Measurements from ENCODE around the gene MRPL30.

DNA sequence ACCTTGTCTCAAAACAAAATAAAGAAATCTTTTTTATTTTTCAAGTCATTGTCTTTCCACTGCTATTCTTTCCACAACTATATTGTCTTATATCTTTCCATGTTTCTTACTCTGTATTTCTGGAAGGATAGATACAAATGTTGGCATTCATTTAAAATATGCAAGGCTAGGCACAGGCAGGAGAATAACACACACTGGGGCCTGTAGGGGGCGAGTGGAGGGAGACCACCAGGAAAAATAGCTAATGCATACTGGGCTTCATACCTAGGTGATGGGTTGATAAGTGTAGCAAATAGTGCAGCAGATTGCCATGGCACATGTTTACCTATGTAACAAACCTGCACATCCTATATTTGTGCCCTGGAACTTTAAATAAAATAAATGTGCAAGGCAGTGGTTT, 9.6 kb downstream of the MRPL30 start:
- TF ChIP-seq, protein P1, sequence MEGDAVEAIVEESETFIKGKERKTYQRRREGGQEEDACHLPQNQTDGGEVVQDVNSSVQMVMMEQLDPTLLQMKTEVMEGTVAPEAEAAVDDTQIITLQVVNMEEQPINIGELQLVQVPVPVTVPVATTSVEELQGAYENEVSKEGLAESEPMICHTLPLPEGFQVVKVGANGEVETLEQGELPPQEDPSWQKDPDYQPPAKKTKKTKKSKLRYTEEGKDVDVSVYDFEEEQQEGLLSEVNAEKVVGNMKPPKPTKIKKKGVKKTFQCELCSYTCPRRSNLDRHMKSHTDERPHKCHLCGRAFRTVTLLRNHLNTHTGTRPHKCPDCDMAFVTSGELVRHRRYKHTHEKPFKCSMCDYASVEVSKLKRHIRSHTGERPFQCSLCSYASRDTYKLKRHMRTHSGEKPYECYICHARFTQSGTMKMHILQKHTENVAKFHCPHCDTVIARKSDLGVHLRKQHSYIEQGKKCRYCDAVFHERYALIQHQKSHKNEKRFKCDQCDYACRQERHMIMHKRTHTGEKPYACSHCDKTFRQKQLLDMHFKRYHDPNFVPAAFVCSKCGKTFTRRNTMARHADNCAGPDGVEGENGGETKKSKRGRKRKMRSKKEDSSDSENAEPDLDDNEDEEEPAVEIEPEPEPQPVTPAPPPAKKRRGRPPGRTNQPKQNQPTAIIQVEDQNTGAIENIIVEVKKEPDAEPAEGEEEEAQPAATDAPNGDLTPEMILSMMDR (IDR thresholded peaks at IDR 0.05), result no peak
- TF ChIP-seq ZFX (IDR thresholded peaks at IDR 0.05; ENCODE audit: borderline replicate concordance), result no peak
